HUES64 (cell line): ENCODE measurements around the gene RPAP3.

ENCODE experiments used
- H3K27ac ChIP-seq: 2 replicates; pipeline ENCODE4 v1.7.0; 2013; ENCODE audit warnings: low read depth, low read length, inconsistent platforms
- H3K27me3 ChIP-seq: 2 replicates; pipeline ENCODE4 v1.6.1; 2013; ENCODE audit warnings: mild to moderate bottlenecking, low read length; ENCODE audit not compliant: insufficient read depth
- H3K36me3 ChIP-seq: 2 replicates; pipeline ENCODE4 v1.6.1; 2013; ENCODE audit warnings: mild to moderate bottlenecking, low read length; ENCODE audit not compliant: insufficient read depth
- H3K4me1 ChIP-seq: 2 replicates; pipeline ENCODE4 v1.6.1; 2013; ENCODE audit warnings: mild to moderate bottlenecking, low read length, moderate library complexity; ENCODE audit not compliant: insufficient read depth
- H3K4me3 ChIP-seq: 2 replicates; pipeline ENCODE4 v1.5.1; 2013; ENCODE audit warnings: mild to moderate bottlenecking, low read length, moderate library complexity
- H3K9ac ChIP-seq: 2 replicates; pipeline ENCODE4 v1.6.1; 2013; ENCODE audit warnings: mild to moderate bottlenecking, low read depth, low read length
- H3K9me3 ChIP-seq: 2 replicates; pipeline ENCODE4 v1.6.1; 2013; ENCODE audit warnings: low read depth, low read length; ENCODE audit not compliant: insufficient read depth
- WGBS: fragments of 150-250, 120-280 bp; methylation state at CpG from one replicate; pipeline ENCODE4 v1.1.7; 2013; ENCODE audit warnings: missing lambda C conversion rate; 5-methylcytosine and 5-hydroxymethylcytosine counted together

The RPAP3 gene

GRCh38 chr12:47717046-47717442, 11.2 kb upstream of the RPAP3 start:
- H3K27me3 ChIP-seq: peaks cover 11% of the 10 kb centered on the region; the same call in 1 of the 2 replicates
- no peak overlapping the region for H3K27ac ChIP-seq
- H3K4me1 ChIP-seq: no peaks in the 10 kb centered on the region
- H3K9me3 ChIP-seq: no peaks in the 10 kb centered on the region
- H3K9ac ChIP-seq: no peak overlapping the region
- no peak overlapping the region for H3K4me3 ChIP-seq
- 84% methylated on average over 6 of the region's 6 CpGs for WGBS
- H3K36me3 ChIP-seq: no peaks in the 10 kb centered on the region

- H3K27ac ChIP-seq: no peak overlapping the region
- H3K27me3 ChIP-seq: peaks cover 11% of the 10 kb centered on the region; the same call in 1 of the 2 replicates
- 92% methylated on average over 13 of the region's 13 CpGs for WGBS
- H3K9me3 ChIP-seq: no peaks in the 10 kb centered on the region
- H3K36me3 ChIP-seq: no peaks in the 10 kb centered on the region
- H3K4me1 ChIP-seq: no peaks in the 10 kb centered on the region
- no peak overlapping the region for H3K4me3 ChIP-seq
- no peak overlapping the region for H3K9ac ChIP-seq
Measured at GRCh38 chr12:47715877-47716548, 10.2 kb upstream of the RPAP3 start.

- Histone ChIP-seq H3K4me3 (no peak overlapping the region), H3K27me3 (peaks cover 11% of the 10 kb centered on the region; the same call in 1 of the 2 replicates), H3K36me3 (no peaks in the 10 kb centered on the region), H3K9ac (no peak overlapping the region), H3K4me1 (no peaks in the 10 kb centered on the region), H3K9me3 (no peaks in the 10 kb centered on the region), H3K27ac (no peak overlapping the region)
- 38% methylated on average over 10 of the region's 10 CpGs for WGBS
Measured at GRCh38 chr12:47715393-47715876, 9.6 kb upstream of the RPAP3 start.

GRCh38 chr12:47714826-47715386, 9.1 kb upstream of the RPAP3 start:
- Histone ChIP-seq H3K36me3 (no peaks in the 10 kb centered on the region), H3K27me3 (peaks cover 11% of the 10 kb centered on the region; the same call in 1 of the 2 replicates), H3K4me3 (no peak overlapping the region), H3K9me3 (no peaks in the 10 kb centered on the region), H3K9ac (no peak overlapping the region), H3K27ac (no peak overlapping the region), H3K4me1 (no peaks in the 10 kb centered on the region)
- WGBS: 50% methylated on average over 5 of the region's 5 CpGs

- H3K27me3 ChIP-seq: peaks cover 11% of the 10 kb centered on the region; the same call in 1 of the 2 replicates
- H3K9ac ChIP-seq: no peak overlapping the region
Measured at GRCh38 chr12:47712171-47712570, 6.3 kb upstream of the RPAP3 start.

GRCh38 chr12:47711448-47711847, 5.6 kb upstream of the RPAP3 start:
- Histone ChIP-seq H3K36me3 (no peaks in the 10 kb centered on the region), H3K27me3 (0 out of 2 replicates have a peak, but pooled peaks cover 6% of the 10 kb centered on the region), H3K9me3 (no peaks in the 10 kb centered on the region), H3K4me3 (no peak overlapping the region), H3K9ac (peak overlapping the region; percentile 8; the same call in 1 of the 2 replicates), H3K27ac (no peak overlapping the region), H3K4me1 (0 out of 2 replicates have a peak, but pooled peaks cover 3% of the 10 kb centered on the region)
- WGBS: 91% methylated on average over 5 of the region's 5 CpGs

More at GRCh38 chr12:47712171-47712570, 6.3 kb upstream of the RPAP3 start:
- WGBS: 88% methylated on average over 6 of the region's 6 CpGs
- Histone ChIP-seq H3K4me1 (no peaks in the 10 kb centered on the region), H3K27ac (no peak overlapping the region), H3K9me3 (no peaks in the 10 kb centered on the region), H3K36me3 (no peaks in the 10 kb centered on the region), H3K4me3 (no peak overlapping the region)

GRCh38 chr12:47710278-47710677, 4.4 kb upstream of the RPAP3 start:
- Histone ChIP-seq H3K4me1 (peaks cover 6% of the 10 kb centered on the region; the same call in 1 of the 2 replicates), H3K9me3 (no peaks in the 10 kb centered on the region), H3K9ac (no peak overlapping the region), H3K4me3 (no peak overlapping the region), H3K36me3 (no peaks in the 10 kb centered on the region), H3K27ac (no peak overlapping the region), H3K27me3 (no peaks in the 10 kb centered on the region)

- no peak overlapping the region for H3K4me3 ChIP-seq
- 93% methylated on average over 2 of the region's 2 CpGs for WGBS
- H3K9ac ChIP-seq: no peak overlapping the region
- H3K36me3 ChIP-seq: no peaks in the 10 kb centered on the region
- no peak overlapping the region for H3K27ac ChIP-seq
- no peaks in the 10 kb centered on the region for H3K9me3 ChIP-seq
- H3K4me1 ChIP-seq: peaks cover 6% of the 10 kb centered on the region; the same call in 1 of the 2 replicates
- no peaks in the 10 kb centered on the region for H3K27me3 ChIP-seq
Measured at GRCh38 chr12:47709671-47710070, 3.8 kb upstream of the RPAP3 start.

GRCh38 chr12:47709237-47709636, 3.4 kb upstream of the RPAP3 start:
- H3K4me1 ChIP-seq: peaks cover 6% of the 10 kb centered on the region; the same call in 1 of the 2 replicates
- no peaks in the 10 kb centered on the region for H3K9me3 ChIP-seq
- H3K4me3 ChIP-seq: no peak overlapping the region
- H3K9ac ChIP-seq: no peak overlapping the region
- WGBS: 91% methylated on average over 4 of the region's 4 CpGs
- no peaks in the 10 kb centered on the region for H3K27me3 ChIP-seq
- H3K27ac ChIP-seq: no peak overlapping the region
- H3K36me3 ChIP-seq: no peaks in the 10 kb centered on the region

GRCh38 chr12:47707905-47708543, 2.2 kb upstream of the RPAP3 start:
- Histone ChIP-seq H3K4me3 (no peak overlapping the region), H3K4me1 (peaks cover 6% of the 10 kb centered on the region; the same call in 1 of the 2 replicates), H3K27me3 (no peaks in the 10 kb centered on the region), H3K27ac (no peak overlapping the region), H3K9me3 (no peaks in the 10 kb centered on the region), H3K36me3 (no peaks in the 10 kb centered on the region), H3K9ac (no peak overlapping the region)
- WGBS: 87% methylated on average over 5 of the region's 5 CpGs

- Histone ChIP-seq H3K9ac (no peak overlapping the region), H3K27ac (no peak overlapping the region), H3K27me3 (no peaks in the 10 kb centered on the region), H3K4me1 (peaks cover 6% of the 10 kb centered on the region; the same call in 1 of the 2 replicates), H3K36me3 (peaks cover 4% of the 10 kb centered on the region; the same call in 1 of the 2 replicates), H3K9me3 (no peaks in the 10 kb centered on the region), H3K4me3 (no peak overlapping the region)
Measured at GRCh38 chr12:47707355-47707754, 1.5 kb upstream of the RPAP3 start.
